Neural crest cell (in vitro differentiated cells): ENCODE measurements around the gene KIDINS220. TPM values are rescaled to one million over a fixed set of nuclear protein-coding genes. Genes with fewer than 3 reads are reported as not detected.

Experiments used
- DNase-seq: peaks from one replicate; pipeline ENCODE4 v3.0.0; 2021; ENCODE audit warnings: low read depth, mixed read lengths, low spot score
- H3K27ac Mint-ChIP-seq: one replicate; pipeline ENCODE4 v1.8.0; 2021; ENCODE audit warnings: mild to moderate bottlenecking, mixed read lengths; ENCODE audit not compliant: unreplicated experiment
- H3K27me3 Mint-ChIP-seq: 2 replicates; pipeline ENCODE4 v1.8.0; 2021; ENCODE audit warnings: low read depth, mild to moderate bottlenecking, mixed read lengths
- H3K36me3 Mint-ChIP-seq: 2 replicates; pipeline ENCODE4 v1.8.0; 2021; ENCODE audit warnings: low read depth, mild to moderate bottlenecking, mixed read lengths
- H3K4me1 Mint-ChIP-seq: 2 replicates; pipeline ENCODE4 v1.8.0; 2021; ENCODE audit warnings: mixed read lengths
- H3K4me3 Mint-ChIP-seq: one replicate; pipeline ENCODE4 v1.8.0; 2021; ENCODE audit warnings: mild to moderate bottlenecking, mixed read lengths
- H3K9me3 Mint-ChIP-seq: 2 replicates; pipeline ENCODE4 v1.8.0; 2021; ENCODE audit warnings: mixed read lengths
- total RNA-seq: library from RNA; stranded (reverse); gene quantifications from 2 replicates; pipeline ENCODE4 v1.2.1, GENCODE V29; 2021
- TF ChIP-seq, protein P1 (sequence below): fragments of 200-600 bp; sonication (generic); conservative IDR thresholded peaks from 2 replicates; pipeline ENCODE4 v1.5.0; 2021; ENCODE audit warnings: antibody characterized with exemption, mild to moderate bottlenecking

The KIDINS220 gene
- total RNA-seq, 1 donor from 2014 or later = 61.1 TPM

DNA sequence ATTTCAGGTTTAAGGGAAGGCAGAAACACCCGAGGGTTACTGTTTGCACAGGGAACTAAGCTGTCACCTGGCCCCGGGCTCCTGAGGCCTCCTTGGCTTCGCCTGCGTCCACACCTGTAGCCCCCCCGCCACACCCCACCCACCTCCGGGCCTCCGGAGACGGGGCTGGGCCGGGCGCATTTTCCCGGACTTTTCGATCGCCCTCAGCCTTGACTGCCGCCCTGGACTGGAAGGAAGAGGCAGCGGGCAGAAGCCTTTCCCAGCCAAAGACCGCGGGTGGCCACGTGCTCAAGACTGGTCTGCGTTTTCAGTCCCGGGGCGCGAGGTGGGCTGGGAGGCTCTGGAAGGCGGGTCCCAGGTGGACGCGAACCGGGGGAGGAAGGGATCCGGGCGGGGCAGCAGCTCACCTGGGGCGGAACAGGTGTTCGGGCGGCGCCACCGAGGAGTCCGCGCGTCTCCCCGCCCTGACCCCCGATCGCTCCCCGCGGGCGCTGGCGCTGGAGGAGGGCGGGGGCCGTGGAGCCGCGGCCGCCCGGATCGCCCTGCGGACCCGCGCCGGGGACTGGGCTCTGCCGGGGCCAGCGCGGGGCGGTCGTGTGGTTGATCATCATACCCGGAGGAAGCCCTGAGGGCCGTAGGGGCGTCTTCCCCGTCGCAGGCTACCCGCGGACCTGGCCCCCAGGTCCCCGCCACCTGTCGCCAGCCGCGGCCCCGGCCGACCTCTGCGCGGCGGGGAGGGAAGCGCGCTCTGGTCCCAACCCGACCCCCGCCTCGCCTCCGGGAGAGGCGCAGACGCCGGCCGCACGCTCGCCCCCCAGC is 152.3 kb downstream of the KIDINS220 start:
- H3K4me3 Mint-ChIP-seq = peak overlapping the region; percentile 91
- peak; percentile 46 for DNase-seq
- H3K36me3 Mint-ChIP-seq = peaks cover 2% of the 10 kb centered on the region
- peaks cover 41% of the 10 kb centered on the region for H3K4me1 Mint-ChIP-seq
- TF ChIP-seq, protein P1, sequence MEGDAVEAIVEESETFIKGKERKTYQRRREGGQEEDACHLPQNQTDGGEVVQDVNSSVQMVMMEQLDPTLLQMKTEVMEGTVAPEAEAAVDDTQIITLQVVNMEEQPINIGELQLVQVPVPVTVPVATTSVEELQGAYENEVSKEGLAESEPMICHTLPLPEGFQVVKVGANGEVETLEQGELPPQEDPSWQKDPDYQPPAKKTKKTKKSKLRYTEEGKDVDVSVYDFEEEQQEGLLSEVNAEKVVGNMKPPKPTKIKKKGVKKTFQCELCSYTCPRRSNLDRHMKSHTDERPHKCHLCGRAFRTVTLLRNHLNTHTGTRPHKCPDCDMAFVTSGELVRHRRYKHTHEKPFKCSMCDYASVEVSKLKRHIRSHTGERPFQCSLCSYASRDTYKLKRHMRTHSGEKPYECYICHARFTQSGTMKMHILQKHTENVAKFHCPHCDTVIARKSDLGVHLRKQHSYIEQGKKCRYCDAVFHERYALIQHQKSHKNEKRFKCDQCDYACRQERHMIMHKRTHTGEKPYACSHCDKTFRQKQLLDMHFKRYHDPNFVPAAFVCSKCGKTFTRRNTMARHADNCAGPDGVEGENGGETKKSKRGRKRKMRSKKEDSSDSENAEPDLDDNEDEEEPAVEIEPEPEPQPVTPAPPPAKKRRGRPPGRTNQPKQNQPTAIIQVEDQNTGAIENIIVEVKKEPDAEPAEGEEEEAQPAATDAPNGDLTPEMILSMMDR = no peak
- no peak overlapping the region for H3K27ac Mint-ChIP-seq
- no peaks in the 10 kb centered on the region for H3K9me3 Mint-ChIP-seq
- H3K27me3 Mint-ChIP-seq = peaks cover 36% of the 10 kb centered on the region

GRCh38 chr2:8684540-8684877 is 152.9 kb downstream of the KIDINS220 start:
- peak overlapping the region; percentile 91 for H3K4me3 Mint-ChIP-seq

GRCh38 chr2:8682719-8683667 is 154.4 kb downstream of the KIDINS220 start:
- Mint-ChIP-seq H3K27ac (peak overlapping the region; percentile 64), H3K4me1 (peaks cover 53% of the 10 kb centered on the region), H3K9me3 (no peaks in the 10 kb centered on the region), H3K4me3 (peak overlapping the region; percentile 97), H3K27me3 (peaks cover 48% of the 10 kb centered on the region), H3K36me3 (peaks cover 2% of the 10 kb centered on the region)
- no peak for DNase-seq
- TF ChIP-seq, protein P1 = no peak

More at GRCh38 chr2:8684540-8684877, 152.9 kb downstream of the KIDINS220 start:
- Mint-ChIP-seq H3K4me1 (peaks cover 46% of the 10 kb centered on the region), H3K27me3 (peaks cover 42% of the 10 kb centered on the region), H3K9me3 (no peaks in the 10 kb centered on the region), H3K27ac (no peak overlapping the region), H3K36me3 (peaks cover 2% of the 10 kb centered on the region)
- DNase-seq = no peak
- TF ChIP-seq, protein P1 = no peak

DNA sequence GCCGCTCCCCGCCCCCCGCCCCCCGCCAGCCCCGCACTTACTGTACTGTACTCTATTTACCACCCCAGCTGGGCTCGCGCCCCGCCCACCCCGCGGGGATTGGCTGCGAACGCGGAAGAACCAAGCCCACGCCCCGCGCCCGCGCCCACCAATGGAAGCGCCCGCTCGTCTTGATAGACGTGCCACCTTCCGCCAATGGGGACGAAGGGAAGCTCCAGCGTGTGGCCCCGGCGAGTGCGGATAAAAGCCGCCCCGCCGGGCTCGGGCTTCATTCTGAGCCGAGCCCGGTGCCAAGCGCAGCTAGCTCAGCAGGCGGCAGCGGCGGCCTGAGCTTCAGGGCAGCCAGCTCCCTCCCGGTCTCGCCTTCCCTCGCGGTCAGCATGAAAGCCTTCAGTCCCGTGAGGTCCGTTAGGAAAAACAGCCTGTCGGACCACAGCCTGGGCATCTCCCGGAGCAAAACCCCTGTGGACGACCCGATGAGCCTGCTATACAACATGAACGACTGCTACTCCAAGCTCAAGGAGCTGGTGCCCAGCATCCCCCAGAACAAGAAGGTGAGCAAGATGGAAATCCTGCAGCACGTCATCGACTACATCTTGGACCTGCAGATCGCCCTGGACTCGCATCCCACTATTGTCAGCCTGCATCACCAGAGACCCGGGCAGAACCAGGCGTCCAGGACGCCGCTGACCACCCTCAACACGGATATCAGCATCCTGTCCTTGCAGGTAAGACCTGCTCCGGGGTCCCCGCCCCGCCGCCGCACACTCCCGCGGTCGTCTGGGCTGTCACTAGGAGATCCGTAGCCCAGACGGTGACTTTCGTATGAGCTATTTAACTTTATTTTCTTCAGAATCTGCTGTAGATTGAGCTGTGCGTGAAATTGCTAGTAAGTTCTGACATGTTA is 155.4 kb downstream of the KIDINS220 start, which contains the start of gene ID2:
TSS of gene ID2 (plus strand) at position 271 of the 907 bp plus-strand sequence. CDS start at position 381, 110 bp downstream.
- no peaks in the 10 kb centered on the region for H3K36me3 Mint-ChIP-seq
- H3K9me3 Mint-ChIP-seq = no peaks in the 10 kb centered on the region
- H3K4me3 Mint-ChIP-seq = peak within 1 kb of the TSS; percentile 97
- H3K4me1 Mint-ChIP-seq = peaks cover 63% of the 10 kb centered on the region
- peaks cover 58% of the 10 kb centered on the region for H3K27me3 Mint-ChIP-seq
- TF ChIP-seq, protein P1 = peak; percentile 18
- DNase-seq = peak; percentile 97
- peak within 1 kb of the TSS; percentile 73 for H3K27ac Mint-ChIP-seq
